B cell (primary cell): Measurements from ENCODE around the gene FLRT1. TPM values are rescaled to one million over a fixed set of nuclear protein-coding genes. Genes with fewer than 3 reads are reported as not detected.

Experiments
- ATAC-seq: fragments of 200-7000 bp; cut with Tn5 transposase; one replicate; pipeline ENCODE4 v1.10.0; 2021; ENCODE audit warnings: low read depth, mild to moderate bottlenecking, moderate number of reproducible peaks, moderate library complexity
- CTCF ChIA-PET: fragments of 350-600 bp; sonication (Branson Sonifier 250); formaldehyde crosslinking; loops from one replicate; lab custom pipeline; 2021; ENCODE audit warnings: antibody characterized with exemption, inconsistent platforms; lab: Charles Lee
- POLR2A ChIA-PET: fragments of 350-600 bp; sonication (Branson Sonifier 250); formaldehyde crosslinking; loops from one replicate; lab custom pipeline; 2021; ENCODE audit warnings: antibody characterized with exemption; lab: Charles Lee
- DNase-seq: peaks from one replicate; pipeline ENCODE4 v3.0.0; 2013
- H2AFZ ChIP-seq: 2 replicates; pipeline ENCODE4 v1.6.1; 2012; ENCODE audit warnings: mild to moderate bottlenecking, low read depth, low read length; ENCODE audit not compliant: insufficient read depth, poor library complexity, severe bottlenecking
- H3K27ac ChIP-seq, 2 donors: 1 replicate in 1 of 2; 2 replicates in 1 of 2; pipeline ENCODE4 v1.5.1; 2012 to 2013; ENCODE audit warnings: low read length in 2 of 2, mild to moderate bottlenecking in 2 of 2, moderate library complexity in 1 of 2
- H3K27me3 ChIP-seq, 4 experiments: fragments of 200-600 bp in 1 of 4; sonication (generic) in 1 of 4; replicated peaks in 1 of 4; 1 replicate in 2 of 4; 2 replicates in 2 of 4; pipeline versions ENCODE4 v1.6.1 to v1.7.0; 2013 to 2016; ENCODE audit warnings: low read length in 3 of 4, mild to moderate bottlenecking in 2 of 4, mixed read lengths in 1 of 4, moderate library complexity in 1 of 4; ENCODE audit not compliant: insufficient read depth in 4 of 4, control insufficient read depth in 3 of 4; ENCODE audit errors: control extremely low read depth in 1 of 4
- H3K36me3 ChIP-seq, 2 experiments: replicated peaks in 1 of 2; 1 replicate in 1 of 2; 2 replicates in 1 of 2; pipeline versions ENCODE4 v1.6.1 to v1.7.1; 2013; ENCODE audit warnings: low read length in 1 of 2; ENCODE audit not compliant: insufficient read depth in 2 of 2, control insufficient read depth in 1 of 2; ENCODE audit errors: control extremely low read depth in 1 of 2, extremely low read depth in 1 of 2
- H3K4me1 ChIP-seq, 2 donors: fragments of 200-600 bp in 1 of 2; sonication (generic) in 1 of 2; 1 replicate in 1 of 2; 2 replicates in 1 of 2; pipeline versions ENCODE4 v1.5.1 to v1.6.1; 2013 to 2017; ENCODE audit warnings: low read length in 2 of 2; ENCODE audit not compliant: control insufficient read depth in 2 of 2, insufficient read depth in 2 of 2
- H3K4me2 ChIP-seq: replicated peaks from 2 replicates; pipeline ENCODE3; 2012; ENCODE audit warnings: mild to moderate bottlenecking, low read depth, low read length; ENCODE audit not compliant: poor library complexity, severe bottlenecking
- H3K4me3 ChIP-seq, 5 experiments: fragments of 200-600 bp in 1 of 5; sonication (generic) in 1 of 5; 1 replicate in 3 of 5; 2 replicates in 2 of 5; pipeline versions ENCODE4 v1.5.1 to v1.7.0; 2011 to 2016; ENCODE audit warnings: low read length in 4 of 5, mild to moderate bottlenecking in 4 of 5, low read depth in 2 of 5, control low read depth in 1 of 5, moderate library complexity in 1 of 5; ENCODE audit not compliant: insufficient read depth in 1 of 5; ENCODE audit errors: control extremely low read depth in 1 of 5, extremely low read depth in 1 of 5
- H3K79me2 ChIP-seq: fragments of 200-600 bp; sonication (generic); one replicate; pipeline ENCODE4 v1.6.0; 2016; ENCODE audit warnings: low read length; ENCODE audit not compliant: control insufficient read depth, insufficient read depth
- H3K9ac ChIP-seq: fragments of 200-600 bp; sonication (generic); 2 replicates; pipeline ENCODE4 v1.6.1; 2017; ENCODE audit warnings: mild to moderate bottlenecking, low read length, moderate library complexity
- H3K9me3 ChIP-seq, 3 donors: one replicate each; pipeline versions ENCODE4 v1.6.1 to v1.7.1; 2013; ENCODE audit warnings: low read length in 2 of 3; ENCODE audit not compliant: control insufficient read depth in 2 of 3, insufficient read depth in 1 of 3; ENCODE audit errors: control extremely low read depth in 1 of 3
- H4K20me1 ChIP-seq: 2 replicates; pipeline ENCODE4 v1.6.0; 2012; ENCODE audit warnings: mild to moderate bottlenecking, low read length; ENCODE audit not compliant: insufficient read depth, control insufficient read depth, poor library complexity, severe bottlenecking
- H3K27ac Mint-ChIP-seq: one replicate; pipeline ENCODE4 v1.8.0; 2021; ENCODE audit warnings: mixed read lengths
- H3K27me3 Mint-ChIP-seq: one replicate; pipeline ENCODE4 v1.8.0; 2021; ENCODE audit warnings: mixed read lengths
- H3K4me1 Mint-ChIP-seq: one replicate; pipeline ENCODE4 v1.8.0; 2021; ENCODE audit warnings: mixed read lengths
- H3K4me3 Mint-ChIP-seq: one replicate; pipeline ENCODE4 v1.8.0; 2021; ENCODE audit warnings: mixed read lengths
- H3K9me3 Mint-ChIP-seq: one replicate; pipeline ENCODE4 v1.8.0; 2022; ENCODE audit warnings: mixed read lengths; ENCODE audit not compliant: insufficient read depth
- CTCF ChIP-seq: fragments of 200-600 bp; IDR thresholded peaks from one replicate; pipeline ENCODE4 v1.8.0; 2022; ENCODE audit warnings: antibody characterized with exemption, mild to moderate bottlenecking
- EZH2 ChIP-seq: IDR thresholded peaks from 2 replicates; pipeline ENCODE4 v1.6.1; 2012; ENCODE audit warnings: borderline replicate concordance, low read depth, mild to moderate bottlenecking, moderate library complexity, low read length; ENCODE audit not compliant: insufficient read depth, poor library complexity, severe bottlenecking
- WGBS: methylation state at CpG from one replicate; pipeline ENCODE4 v1.1.5; 2013; ENCODE audit warnings: missing lambda C conversion rate; ENCODE audit not compliant: insufficient coverage; 5-methylcytosine and 5-hydroxymethylcytosine counted together
- intact Hi-C: fragments of 100-400 bp; cut with micrococcal nuclease; formaldehyde crosslinking; loops from one replicate; pipeline ENCODE4 v1.10.0; 2022
- polyA plus RNA-seq: library from polyadenylated mRNA; depleted of rRNA; stranded (reverse); fragments of >200 nt; gene quantifications from 2 replicates; pipeline ENCODE4 v1.2.3, GENCODE V29; 2012
- total RNA-seq, 2 donors: library from RNA; stranded (reverse); fragments of 120-200 nt in 1 of 2; gene quantifications; 1 replicate in 1 of 2; 2 replicates in 1 of 2; pipeline versions ENCODE4 v1.2.3 to v1.2.4, GENCODE V29; 2013 to 2022

Gene FLRT1
- total and polyA plus RNA-seq, 2 donors (not counting 1 experiment from before 2014, with no cell fraction given), result not detected

GRCh38 chr11:64038500-64038899, 2.8 kb downstream of the FLRT1 start:
- Mint-ChIP-seq H3K27me3 (peaks cover 30% of the 10 kb centered on the region), H3K27ac (no peak overlapping the region), H3K4me1 (peaks cover 6% of the 10 kb centered on the region), H3K4me3 (no peak overlapping the region), H3K9me3 (no peaks in the 10 kb centered on the region)
- Histone ChIP-seq H3K9me3 (no peaks in the 10 kb centered on the region), H3K79me2 (no peaks in the 10 kb centered on the region), H3K27me3 (peaks cover 0 to 36% (median 12%) of the 10 kb centered on the region in 4 experiments), H4K20me1 (no peaks in the 10 kb centered on the region), H3K36me3 (no peaks in the 10 kb centered on the region), H3K27ac (no peak overlapping the region), H3K4me3 (no peak overlapping the region), H3K9ac (no peak overlapping the region), H2AFZ (no peak overlapping the region), H3K4me2 (no peak overlapping the region), H3K4me1 (peaks cover 5 to 18% of the 10 kb centered on the region in 2 donors)
- ChIA-PET POLR2A (no interaction called here), CTCF (no interaction called here)
- TF ChIP-seq EZH2 (no peak), CTCF (no peak)
- 94% methylated on average over 4 of the region's 4 CpGs for WGBS
- intact Hi-C loops, result no loop called here
- ATAC-seq (no peak), DNase-seq (no peak)

- no peak overlapping the region for H3K4me3 ChIP-seq
- H3K9ac ChIP-seq, result no peak overlapping the region
- Mint-ChIP-seq H3K27ac (no peak overlapping the region), H3K27me3 (peaks cover 26% of the 10 kb centered on the region), H3K9me3 (no peaks in the 10 kb centered on the region), H3K4me3 (no peak overlapping the region), H3K4me1 (peaks cover 6% of the 10 kb centered on the region)
- no peak for ATAC-seq
- no peak overlapping the region for H3K27ac ChIP-seq
- H3K4me2 ChIP-seq, result no peak overlapping the region
- no peaks in the 10 kb centered on the region for H3K79me2 ChIP-seq
- POLR2A ChIA-PET, result no interaction called here
- no peaks in the 10 kb centered on the region for H3K9me3 ChIP-seq
- H4K20me1 ChIP-seq, result no peaks in the 10 kb centered on the region
- WGBS, result 87% methylated on average over 16 of the region's 16 CpGs
- CTCF ChIA-PET, result no interaction called here
- H3K36me3 ChIP-seq, result no peaks in the 10 kb centered on the region
- H3K4me1 ChIP-seq, result peaks cover 5 to 18% of the 10 kb centered on the region in 2 donors
- peaks cover 0 to 32% (median 10%) of the 10 kb centered on the region in 4 experiments for H3K27me3 ChIP-seq
- no peak for DNase-seq
- intact Hi-C loops, result no loop called here
- H2AFZ ChIP-seq, result no peak overlapping the region
- TF ChIP-seq CTCF, result no peak
- no peak for TF ChIP-seq EZH2
These were observed 3.4 kb downstream of the FLRT1 start for GRCh38 chr11:64039012-64039665.
